LNCaP clone FGC (cell line): ENCODE measurements around the gene METTL27.
"Not testable (repeated sequence)": the region's sequence is repeated elsewhere in the genome, so short reads cannot be mapped to it uniquely, and the experiment has no call there.

Source experiments
- DNase-seq: peaks from one replicate; pipeline ENCODE4 v3.0.0-alpha.2; 2011; ENCODE audit warnings: low read depth
- H3K4me3 ChIP-seq: 2 replicates; pipeline ENCODE4 v1.5.1; 2011; ENCODE audit warnings: mild to moderate bottlenecking, low read depth, low read length, control low read depth
- CTCF ChIP-seq: IDR thresholded peaks from 2 replicates; pipeline ENCODE4 v1.5.1; 2012; ENCODE audit warnings: mild to moderate bottlenecking; ENCODE audit not compliant: control insufficient read depth, insufficient read depth; ENCODE audit errors: extremely low read depth

METTL27 gene

GRCh38 chr7:73885433-73885974 is 43.2 kb upstream of the METTL27 start:
- no peak overlapping the region for H3K4me3 ChIP-seq
- no peak for TF ChIP-seq CTCF
- DNase-seq, result no peak

GRCh38 chr7:73884867-73885422 is 42.6 kb upstream of the METTL27 start:
- not testable (repeated sequence) for DNase-seq, H3K4me3 ChIP-seq

- TF ChIP-seq CTCF, result no peak
- no peak overlapping the region for H3K4me3 ChIP-seq
- DNase-seq, result no peak
Measured at GRCh38 chr7:73882047-73882402, 39.7 kb upstream of the METTL27 start.

- no peak for TF ChIP-seq CTCF
- DNase-seq, result no peak
- no peak overlapping the region for H3K4me3 ChIP-seq
Measured at GRCh38 chr7:73881352-73882046, 39.2 kb upstream of the METTL27 start.

GRCh38 chr7:73880755-73881328 is 38.5 kb upstream of the METTL27 start:
- no peak overlapping the region for H3K4me3 ChIP-seq
- no peak for DNase-seq
- TF ChIP-seq CTCF, result no peak

- H3K4me3 ChIP-seq, result no peak overlapping the region
- DNase-seq, result no peak
- no peak for TF ChIP-seq CTCF
Measured at GRCh38 chr7:73879977-73880681, 37.8 kb upstream of the METTL27 start.

- no peak for TF ChIP-seq CTCF
- H3K4me3 ChIP-seq, result no peak overlapping the region
- no peak for DNase-seq
Measured at GRCh38 chr7:73876973-73877372, 34.7 kb upstream of the METTL27 start.
